WTC11 (cell line): ENCODE measurements around the gene MRPS10.

Source experiments
- CTCF ChIP-seq: fragments of 200-600 bp; IDR thresholded peaks from 2 replicates; pipeline ENCODE4 v1.8.0; 2022; ENCODE audit warnings: antibody characterized with exemption
- E2F5 ChIP-seq: sonication (generic); formaldehyde crosslinking; IDR thresholded peaks from 2 replicates; pipeline ENCODE4 v1.8.1; 2022; ENCODE audit warnings: mild to moderate bottlenecking, moderate library complexity, missing genetic modification reagents
- ESRRA ChIP-seq: sonication (generic); formaldehyde crosslinking; IDR thresholded peaks from 2 replicates; pipeline ENCODE4 v1.8.1; 2022; ENCODE audit warnings: mild to moderate bottlenecking, missing genetic modification reagents, borderline replicate concordance
- FOXJ3 ChIP-seq: sonication (generic); formaldehyde crosslinking; IDR thresholded peaks from 2 replicates; pipeline ENCODE4 v1.9.0; 2021; ENCODE audit warnings: missing genetic modification reagents, mild to moderate bottlenecking, borderline replicate concordance
- MLX ChIP-seq: sonication (generic); formaldehyde crosslinking; IDR thresholded peaks from 2 replicates; pipeline ENCODE4 v1.8.1; 2023; ENCODE audit warnings: mild to moderate bottlenecking, missing genetic modification reagents, moderate library complexity
- MXD4 ChIP-seq: fragments of 250-450 bp; sonication (Bioruptor Pico); IDR thresholded peaks from 2 replicates; pipeline ENCODE4 v1.8.0; 2021; ENCODE audit warnings: mild to moderate bottlenecking, moderate library complexity, borderline replicate concordance
- PRDM15 ChIP-seq: sonication (generic); formaldehyde crosslinking; IDR thresholded peaks from 2 replicates; pipeline ENCODE4 v1.8.0; 2022; ENCODE audit warnings: missing genetic modification reagents
- STAT6 ChIP-seq: sonication (generic); formaldehyde crosslinking; conservative IDR thresholded peaks from 2 replicates; pipeline ENCODE4 v1.8.1; 2023; ENCODE audit warnings: mild to moderate bottlenecking, low read depth, missing genetic modification reagents, moderate library complexity
- TCF7 ChIP-seq: sonication (generic); formaldehyde crosslinking; IDR thresholded peaks from 2 replicates; pipeline ENCODE4 v1.8.0; 2022; ENCODE audit warnings: mild to moderate bottlenecking, low read depth, missing genetic modification reagents, moderate library complexity
- ZNF263 ChIP-seq: sonication (generic); formaldehyde crosslinking; IDR thresholded peaks from 2 replicates; pipeline ENCODE4 v1.8.1; 2022; ENCODE audit warnings: low read depth, mild to moderate bottlenecking, moderate library complexity, missing genetic modification reagents
- TF ChIP-seq, protein P1 (sequence below): sonication (generic); formaldehyde crosslinking; conservative IDR thresholded peaks from 2 replicates; pipeline ENCODE4 v1.8.1; 2022; ENCODE audit warnings: mild to moderate bottlenecking, missing genetic modification reagents
- TF ChIP-seq, protein P2 (sequence below): sonication (generic); formaldehyde crosslinking; IDR thresholded peaks from 2 replicates; pipeline ENCODE4 v1.8.1; 2023; ENCODE audit warnings: mild to moderate bottlenecking, missing genetic modification reagents, moderate library complexity

DNA sequence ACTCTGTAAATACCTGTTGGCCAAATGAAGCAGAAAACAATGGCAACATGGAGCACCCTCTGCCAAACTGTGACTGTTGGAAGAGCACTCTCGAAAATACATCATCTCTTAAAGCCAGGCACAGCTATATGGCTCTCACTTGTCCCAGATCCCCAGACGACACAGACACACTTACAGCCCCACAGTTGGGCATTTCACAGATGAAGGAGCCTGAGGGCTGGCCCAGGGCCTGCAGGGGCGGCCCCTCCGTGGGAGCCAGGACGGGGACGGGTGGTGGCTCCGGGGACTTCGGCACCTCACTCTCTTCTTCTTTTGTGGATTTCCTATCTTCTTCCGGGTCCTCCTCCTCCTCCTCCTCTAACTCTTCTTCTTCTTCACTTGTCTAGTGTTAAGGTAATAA, 18.4 kb upstream of the MRPS10 start:
- no peak for TF ChIP-seq E2F5 (CRISPR knock-in tag)
- no peak for TF ChIP-seq CTCF
- TF ChIP-seq MXD4 (CRISPR knock-in tag): no peak
- TF ChIP-seq MLX (CRISPR knock-in tag): no peak
- no peak for TF ChIP-seq ZNF263
- TF ChIP-seq, protein P1, sequence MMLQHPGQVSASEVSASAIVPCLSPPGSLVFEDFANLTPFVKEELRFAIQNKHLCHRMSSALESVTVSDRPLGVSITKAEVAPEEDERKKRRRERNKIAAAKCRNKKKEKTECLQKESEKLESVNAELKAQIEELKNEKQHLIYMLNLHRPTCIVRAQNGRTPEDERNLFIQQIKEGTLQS (CRISPR knock-in tag): no peak
- TF ChIP-seq STAT6 (CRISPR knock-in tag): no peak
- no peak for TF ChIP-seq PRDM15 (CRISPR knock-in tag)
- no peak for TF ChIP-seq ESRRA (CRISPR knock-in tag)
- no peak for TF ChIP-seq TCF7 (CRISPR knock-in tag)
- TF ChIP-seq FOXJ3 (CRISPR knock-in tag): no peak
- TF ChIP-seq, protein P2, sequence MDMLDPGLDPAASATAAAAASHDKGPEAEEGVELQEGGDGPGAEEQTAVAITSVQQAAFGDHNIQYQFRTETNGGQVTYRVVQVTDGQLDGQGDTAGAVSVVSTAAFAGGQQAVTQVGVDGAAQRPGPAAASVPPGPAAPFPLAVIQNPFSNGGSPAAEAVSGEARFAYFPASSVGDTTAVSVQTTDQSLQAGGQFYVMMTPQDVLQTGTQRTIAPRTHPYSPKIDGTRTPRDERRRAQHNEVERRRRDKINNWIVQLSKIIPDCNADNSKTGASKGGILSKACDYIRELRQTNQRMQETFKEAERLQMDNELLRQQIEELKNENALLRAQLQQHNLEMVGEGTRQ (CRISPR knock-in tag): no peak
